Esophagus squamous epithelium (tissue), 4 donors: ENCODE data around the gene CLASP2.

Experiments
- POLR2A ChIP-seq, 4 donors: fragments of 450-650 bp; IDR thresholded peaks; one replicate each; pipeline ENCODE4 v1.6.1; 2017; ENCODE audit warnings: antibody characterized with exemption in 4 of 4, mild to moderate bottlenecking in 4 of 4, moderate library complexity in 3 of 4
- TF ChIP-seq, protein P1 (sequence below), 6 experiments: fragments of 450-650 bp in 4 of 6; fragments of 200-600 bp in 2 of 6; sonication (generic) in 2 of 6; IDR thresholded peaks; one replicate each; pipeline ENCODE4 v1.5.1; 2016 to 2019; ENCODE audit warnings: antibody characterized with exemption in 6 of 6, mild to moderate bottlenecking in 4 of 6, moderate library complexity in 4 of 6

DNA sequence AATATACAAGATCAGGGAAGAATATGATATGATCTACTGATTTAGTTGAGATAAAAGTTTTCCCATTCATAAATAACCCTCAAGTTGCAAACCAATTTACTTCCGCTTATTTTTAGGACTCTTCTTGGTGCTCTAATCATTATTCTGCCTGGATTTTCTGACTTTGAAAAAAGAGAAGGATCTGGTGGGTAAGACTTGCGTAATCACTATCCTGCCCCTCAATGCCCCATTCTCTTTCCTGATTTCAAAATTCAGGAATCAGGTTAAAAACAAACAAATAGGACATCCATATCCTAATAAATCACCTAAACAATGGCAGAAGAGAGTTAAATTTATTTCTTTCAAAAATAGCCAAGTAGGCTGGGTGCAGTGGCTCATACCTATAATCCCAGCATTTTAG lies 127.5 kb downstream of the CLASP2 start:
- TF ChIP-seq, protein P1, sequence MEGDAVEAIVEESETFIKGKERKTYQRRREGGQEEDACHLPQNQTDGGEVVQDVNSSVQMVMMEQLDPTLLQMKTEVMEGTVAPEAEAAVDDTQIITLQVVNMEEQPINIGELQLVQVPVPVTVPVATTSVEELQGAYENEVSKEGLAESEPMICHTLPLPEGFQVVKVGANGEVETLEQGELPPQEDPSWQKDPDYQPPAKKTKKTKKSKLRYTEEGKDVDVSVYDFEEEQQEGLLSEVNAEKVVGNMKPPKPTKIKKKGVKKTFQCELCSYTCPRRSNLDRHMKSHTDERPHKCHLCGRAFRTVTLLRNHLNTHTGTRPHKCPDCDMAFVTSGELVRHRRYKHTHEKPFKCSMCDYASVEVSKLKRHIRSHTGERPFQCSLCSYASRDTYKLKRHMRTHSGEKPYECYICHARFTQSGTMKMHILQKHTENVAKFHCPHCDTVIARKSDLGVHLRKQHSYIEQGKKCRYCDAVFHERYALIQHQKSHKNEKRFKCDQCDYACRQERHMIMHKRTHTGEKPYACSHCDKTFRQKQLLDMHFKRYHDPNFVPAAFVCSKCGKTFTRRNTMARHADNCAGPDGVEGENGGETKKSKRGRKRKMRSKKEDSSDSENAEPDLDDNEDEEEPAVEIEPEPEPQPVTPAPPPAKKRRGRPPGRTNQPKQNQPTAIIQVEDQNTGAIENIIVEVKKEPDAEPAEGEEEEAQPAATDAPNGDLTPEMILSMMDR (IDR thresholded peaks at IDR 0.05), result no peak
- no peak for TF ChIP-seq POLR2A (IDR thresholded peaks at IDR 0.05)
